GM18870 (cell line): ENCODE data around the gene INPP5A.

Experiments used
- ATAC-seq: cut with Tn5 transposase; IDR thresholded peaks from one replicate; pipeline ENCODE4 v1.9.1; 2021; ENCODE audit warnings: moderate library complexity; ENCODE audit not compliant: unreplicated experiment

Gene INPP5A

DNA sequence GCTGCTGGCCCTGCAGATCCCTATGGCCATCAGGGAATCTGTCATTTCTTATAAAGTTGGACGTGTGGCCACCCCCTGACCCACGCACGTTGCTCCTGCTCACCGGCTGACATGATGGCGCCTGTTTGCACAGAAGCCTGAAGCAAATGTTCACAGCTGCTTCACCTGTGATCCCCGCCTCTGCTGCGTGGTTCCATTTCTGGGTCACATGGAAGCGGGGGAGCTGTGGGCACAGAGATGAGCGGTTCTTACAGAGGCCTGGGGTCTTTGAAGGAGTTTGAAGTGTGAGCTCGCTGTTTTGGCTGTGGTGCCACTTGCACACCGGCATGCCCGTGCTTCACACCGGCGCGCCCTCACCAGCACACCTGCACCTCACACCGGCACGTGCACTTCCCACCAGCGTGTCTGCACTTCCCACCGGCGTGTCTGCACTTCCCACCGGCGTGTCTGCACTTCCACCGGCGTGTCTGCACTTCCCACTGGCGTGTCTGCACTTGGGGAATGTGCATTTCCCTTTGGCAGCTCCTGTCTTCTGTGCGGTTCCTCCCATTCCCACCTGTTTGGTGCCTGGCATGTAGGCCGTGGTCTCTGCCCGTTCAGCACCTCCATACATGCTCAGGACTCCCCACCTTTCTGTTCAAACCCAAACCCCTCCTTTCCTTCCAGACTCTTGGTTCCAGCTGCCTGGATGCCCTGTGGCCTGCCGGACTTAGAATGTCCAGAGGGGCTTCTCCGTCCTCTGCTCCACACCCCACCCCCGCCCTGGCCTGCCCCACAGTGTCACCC, 86.7 kb downstream of the INPP5A start:
- ATAC-seq = no peak

DNA sequence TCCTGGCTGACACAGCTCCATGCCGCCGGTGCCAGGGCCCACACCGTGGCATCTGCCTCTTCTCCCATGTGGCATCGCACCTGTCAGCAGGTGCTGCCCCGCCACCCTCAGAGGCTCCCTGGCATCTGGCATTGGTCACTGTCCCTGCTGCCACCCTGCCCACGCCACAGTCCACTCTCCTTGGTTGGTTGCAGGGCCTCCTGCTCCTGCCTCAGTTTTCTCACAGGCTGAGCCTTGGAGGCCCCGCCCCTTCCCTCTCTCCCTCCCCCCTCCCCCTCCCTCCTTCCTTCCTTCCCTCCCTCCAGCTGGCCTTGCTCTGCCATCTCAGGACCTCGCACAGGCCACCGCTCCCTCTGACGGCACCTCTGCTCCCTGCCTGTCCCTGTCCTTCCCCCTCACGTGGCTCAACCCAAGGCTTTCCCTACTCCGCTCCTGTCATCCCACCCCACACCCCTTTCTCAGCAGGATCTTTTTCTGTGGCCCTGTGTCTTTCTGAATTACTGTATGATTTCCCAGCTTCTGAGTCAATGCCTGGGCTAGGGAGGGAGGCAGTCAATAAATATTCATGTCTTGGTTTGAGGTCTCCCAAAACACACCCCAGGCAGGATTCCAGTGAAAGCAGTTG, 87.4 kb downstream of the INPP5A start:
- no peak for ATAC-seq

DNA sequence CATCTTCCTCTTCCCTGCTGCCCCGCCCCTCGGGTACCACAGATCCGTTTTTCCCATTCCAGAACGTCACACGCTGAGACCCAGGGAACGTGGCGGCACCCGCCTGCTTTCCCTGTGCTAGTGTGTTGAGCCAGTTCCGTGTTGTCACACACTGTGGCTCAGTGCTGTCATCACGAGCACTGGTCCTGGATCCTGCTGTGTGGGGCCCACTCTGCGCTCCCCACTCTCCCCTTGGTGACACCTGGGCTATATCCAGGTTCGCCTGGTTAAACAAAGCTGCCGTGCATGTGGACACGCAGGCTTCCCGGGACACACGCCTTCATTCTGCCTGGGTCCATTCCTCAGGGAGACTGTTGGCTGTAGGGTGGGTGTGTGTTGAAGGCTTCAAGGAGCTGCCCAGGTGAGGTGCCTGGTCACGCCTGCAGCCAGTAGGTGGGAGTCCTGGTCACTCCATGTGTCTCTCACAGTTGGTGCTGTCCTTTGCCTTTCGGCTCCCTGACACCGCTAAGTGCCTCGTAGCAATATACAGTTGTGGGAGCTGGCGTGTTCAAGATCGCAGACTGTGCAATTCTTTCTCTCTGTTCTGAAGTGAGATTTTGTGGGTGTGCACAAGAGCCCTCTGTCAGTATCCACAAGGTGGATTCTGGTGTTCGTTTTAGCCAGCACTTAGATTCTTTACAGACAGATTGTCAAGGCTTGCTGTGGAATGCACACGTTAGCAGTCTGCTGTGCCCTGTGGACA, 88.6 kb downstream of the INPP5A start:
- ATAC-seq = no peak

DNA sequence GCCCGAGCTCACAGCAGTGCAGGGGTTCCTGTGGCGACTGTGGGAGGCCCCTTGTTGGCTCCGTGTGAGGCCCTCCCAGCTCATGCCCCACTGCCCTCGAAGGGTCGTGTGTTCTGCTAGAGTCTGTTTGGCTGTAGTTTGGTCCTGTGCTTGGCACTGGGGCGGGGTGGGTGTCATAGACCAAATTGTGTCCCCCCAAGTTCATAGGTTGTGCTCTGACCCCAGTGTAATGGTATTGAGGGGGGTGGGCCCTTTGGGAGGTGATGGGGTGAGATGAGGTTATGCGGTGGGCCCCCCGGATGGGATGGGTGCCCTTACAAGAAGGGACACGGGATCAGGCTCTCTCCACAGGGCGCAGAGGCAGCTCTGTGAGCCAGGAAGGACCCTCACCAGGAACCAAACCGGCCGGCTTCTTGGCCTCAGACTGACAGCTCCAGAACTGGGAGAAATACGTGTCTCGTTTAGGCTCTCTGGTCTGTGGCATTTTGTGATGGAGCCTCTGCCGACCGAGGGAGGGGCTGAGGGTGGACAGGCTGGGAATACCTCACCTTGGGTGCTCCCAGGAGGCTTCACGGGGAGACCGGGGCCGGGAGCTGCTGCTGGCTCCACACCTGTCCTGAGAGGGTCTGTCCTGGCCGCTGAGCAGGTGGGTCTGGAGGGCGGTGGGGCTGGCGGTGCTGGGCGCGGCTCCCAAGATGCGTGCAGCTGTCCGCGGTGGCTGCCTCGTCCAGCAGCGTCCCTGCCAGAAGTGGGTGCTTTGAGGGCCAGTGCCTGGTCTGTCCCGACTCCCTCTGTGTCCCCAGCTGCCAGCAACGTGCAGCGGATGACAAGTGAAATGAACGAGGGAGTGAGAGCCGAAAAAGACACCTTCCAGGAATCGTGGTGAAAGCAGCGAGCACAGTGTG, 89.4 kb downstream of the INPP5A start:
- ATAC-seq = no peak

DNA sequence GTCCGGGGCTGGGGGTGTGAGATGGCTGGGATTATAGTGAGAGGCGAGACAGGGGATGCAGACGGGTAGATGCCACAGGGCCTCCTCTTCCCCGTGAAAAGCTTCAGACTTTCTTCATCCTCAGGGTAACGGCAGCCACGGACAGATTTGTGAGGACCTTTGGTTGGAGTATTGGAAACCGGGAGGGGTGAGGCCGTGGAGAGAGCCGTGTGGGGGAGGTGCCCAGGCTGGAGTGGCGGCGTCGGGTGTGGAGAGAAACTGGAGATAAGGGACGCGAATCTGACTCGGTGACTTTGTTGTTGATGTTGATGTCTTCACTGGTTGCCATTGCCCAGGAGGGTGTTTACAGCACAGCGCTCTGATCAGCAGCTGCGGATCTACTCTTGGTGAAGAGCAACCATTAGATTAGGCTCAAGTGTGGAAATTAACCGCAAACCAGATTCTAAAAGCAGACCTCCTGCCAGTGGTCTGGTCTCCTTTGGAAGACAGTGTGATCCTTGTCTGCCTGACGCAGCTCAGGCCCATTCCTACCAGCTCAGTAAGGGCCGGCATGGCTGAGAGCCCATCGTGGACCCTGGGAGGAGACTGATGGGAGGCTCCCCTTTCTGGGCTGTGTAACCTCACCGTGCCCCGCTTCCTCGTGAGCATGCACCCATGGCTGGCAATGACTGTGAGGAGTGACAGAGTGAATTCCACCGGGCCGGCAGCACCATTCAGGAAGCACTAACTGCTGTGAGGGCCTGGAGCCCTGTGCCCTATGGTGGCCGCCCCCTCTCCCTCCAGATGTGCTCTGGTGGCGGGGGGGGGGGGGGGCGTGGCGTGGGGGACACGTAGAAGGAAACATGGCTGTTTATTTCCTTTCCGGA, 90.3 kb downstream of the INPP5A start:
- no peak for ATAC-seq

DNA sequence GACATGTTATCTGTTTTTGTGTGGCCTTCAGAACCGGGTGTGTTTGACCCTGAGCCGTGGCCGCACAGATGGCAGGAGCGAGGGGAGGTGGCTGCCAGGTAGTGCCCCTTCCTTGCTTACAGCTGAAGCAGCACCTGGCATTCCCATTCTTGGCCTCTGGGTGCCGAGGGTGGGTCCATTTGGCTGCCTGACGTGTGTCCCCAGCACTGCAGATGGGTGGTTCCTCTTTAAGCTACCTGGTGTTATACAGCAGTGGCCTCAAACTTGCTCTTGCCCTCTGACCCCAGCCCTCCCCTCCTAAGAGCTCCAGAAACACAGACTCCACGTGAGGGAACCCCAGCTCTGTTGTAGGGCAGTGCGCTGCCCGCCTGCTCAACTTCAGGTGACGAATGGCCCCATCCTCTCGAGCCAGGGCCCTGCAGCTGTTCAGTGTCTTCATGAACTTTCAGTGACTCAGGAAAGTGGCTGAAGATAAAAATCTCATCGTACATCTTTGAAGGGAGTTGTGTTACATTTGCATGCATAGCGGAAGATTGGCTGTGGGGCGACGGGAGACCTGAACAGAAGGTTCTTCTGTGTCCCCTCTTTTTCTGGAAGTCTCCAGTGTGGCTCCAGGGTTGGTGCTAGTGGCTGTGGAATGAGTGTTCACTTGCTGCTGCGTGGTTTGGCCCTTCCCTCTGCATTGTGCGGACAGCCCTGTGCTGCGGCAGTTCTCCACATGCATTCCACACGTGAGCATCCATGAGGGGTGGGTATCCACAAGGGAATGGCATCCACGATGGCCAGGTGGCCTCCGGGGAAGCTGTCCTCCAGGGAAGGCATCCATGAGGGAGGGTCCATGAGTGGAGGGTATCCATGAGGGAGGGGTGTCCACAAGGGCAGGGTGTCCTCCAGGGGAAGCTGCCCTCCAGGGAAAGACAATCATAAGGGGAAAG, 91.6 kb downstream of the INPP5A start:
- ATAC-seq = no peak

DNA sequence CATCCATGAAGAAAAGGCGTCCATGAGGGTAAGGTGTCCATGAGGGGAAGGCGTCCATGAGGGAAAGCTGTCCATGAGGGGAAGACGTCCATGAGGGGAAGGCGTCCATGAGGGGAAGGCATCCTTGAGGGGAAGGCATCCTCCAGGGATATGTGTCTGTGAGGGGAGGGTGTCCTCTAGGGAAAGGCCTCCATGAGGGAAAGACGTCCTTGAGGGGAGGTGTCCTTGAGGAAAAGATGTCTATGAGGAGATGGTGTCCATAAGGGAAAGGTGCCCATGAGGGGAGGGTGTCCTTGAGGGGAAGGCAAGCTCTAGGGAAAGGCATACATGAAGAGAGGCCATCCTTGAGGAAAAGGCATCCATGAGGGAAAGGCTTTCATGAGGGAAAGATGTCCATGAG, 92.6 kb downstream of the INPP5A start:
- no peak for ATAC-seq

DNA sequence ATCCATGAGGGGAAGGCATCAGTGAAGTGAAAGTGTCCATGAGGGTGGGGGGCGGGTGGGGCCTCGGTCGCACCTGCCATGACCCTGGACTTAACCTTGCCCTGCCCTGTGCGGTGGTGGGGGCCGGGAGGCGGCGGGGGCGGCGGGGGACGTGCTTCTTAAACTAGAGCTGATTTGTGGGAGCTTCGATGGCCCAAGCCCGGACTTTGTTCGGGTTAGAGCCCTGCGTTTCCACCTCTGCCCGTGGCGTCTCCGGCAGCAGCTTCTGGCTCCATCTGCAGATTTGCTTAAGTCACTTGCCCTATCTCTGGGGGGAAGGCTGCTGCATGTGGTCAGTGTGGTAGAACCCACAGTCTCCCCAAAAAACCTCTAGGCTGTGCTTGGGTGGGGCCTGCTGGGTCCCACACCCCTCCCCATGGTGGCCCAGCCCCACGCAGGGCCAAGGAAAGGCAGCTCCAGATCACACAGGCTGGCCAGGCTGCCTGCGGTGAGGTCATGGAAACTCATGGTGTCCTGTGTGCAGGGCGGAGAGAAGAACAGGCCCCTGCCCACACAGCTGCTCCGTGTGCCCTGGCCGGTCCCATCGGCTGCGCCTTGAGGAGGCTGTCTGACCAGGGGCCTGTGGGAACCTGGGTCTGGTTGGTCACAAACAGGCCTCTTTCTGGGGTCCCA, 93.2 kb downstream of the INPP5A start:
- ATAC-seq = no peak

DNA sequence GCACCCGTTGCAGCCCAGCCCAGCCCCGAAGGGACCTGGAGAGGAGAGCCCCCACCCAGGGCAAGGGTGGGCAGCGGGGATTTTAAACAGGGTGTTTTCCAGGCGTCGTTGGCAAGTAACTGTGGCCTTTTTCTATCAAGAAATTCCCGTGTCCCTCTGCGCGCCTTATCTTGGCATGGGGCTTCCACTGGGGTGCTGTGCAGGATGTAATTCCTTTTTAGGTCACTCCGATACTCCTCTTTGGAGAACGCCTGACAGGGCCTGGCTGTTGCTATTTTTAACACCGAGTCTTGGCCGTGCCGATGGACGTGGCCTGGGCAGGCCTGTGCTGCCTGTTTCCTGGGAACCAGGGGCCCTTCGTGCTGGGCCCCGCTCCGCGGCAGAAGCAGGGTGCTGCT, 93.8 kb downstream of the INPP5A start:
- ATAC-seq = no peak

DNA sequence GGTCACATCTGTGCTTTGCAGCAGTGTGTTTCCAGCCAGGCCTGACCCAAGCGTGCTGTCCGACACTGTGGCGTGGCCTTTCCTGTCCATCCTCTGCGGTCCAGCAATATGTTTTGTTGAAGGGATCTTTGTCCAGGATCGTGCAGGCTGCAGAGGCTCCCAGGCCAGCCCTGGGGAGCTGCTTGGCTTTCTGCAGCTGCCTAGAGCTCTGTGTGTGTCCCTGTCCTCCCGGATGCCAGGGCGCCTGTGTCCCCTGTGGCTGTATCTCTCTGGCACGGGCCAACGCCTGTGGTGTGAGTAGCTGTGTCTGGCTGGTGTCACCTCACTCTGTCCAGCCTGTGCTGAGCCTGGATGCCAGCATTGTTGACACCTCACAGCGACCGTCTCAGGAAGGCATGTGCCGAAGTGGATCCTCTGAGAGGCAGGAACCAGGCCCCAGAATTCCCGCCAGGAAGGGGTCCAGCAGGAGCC, 94.5 kb downstream of the INPP5A start:
- no peak for ATAC-seq

DNA sequence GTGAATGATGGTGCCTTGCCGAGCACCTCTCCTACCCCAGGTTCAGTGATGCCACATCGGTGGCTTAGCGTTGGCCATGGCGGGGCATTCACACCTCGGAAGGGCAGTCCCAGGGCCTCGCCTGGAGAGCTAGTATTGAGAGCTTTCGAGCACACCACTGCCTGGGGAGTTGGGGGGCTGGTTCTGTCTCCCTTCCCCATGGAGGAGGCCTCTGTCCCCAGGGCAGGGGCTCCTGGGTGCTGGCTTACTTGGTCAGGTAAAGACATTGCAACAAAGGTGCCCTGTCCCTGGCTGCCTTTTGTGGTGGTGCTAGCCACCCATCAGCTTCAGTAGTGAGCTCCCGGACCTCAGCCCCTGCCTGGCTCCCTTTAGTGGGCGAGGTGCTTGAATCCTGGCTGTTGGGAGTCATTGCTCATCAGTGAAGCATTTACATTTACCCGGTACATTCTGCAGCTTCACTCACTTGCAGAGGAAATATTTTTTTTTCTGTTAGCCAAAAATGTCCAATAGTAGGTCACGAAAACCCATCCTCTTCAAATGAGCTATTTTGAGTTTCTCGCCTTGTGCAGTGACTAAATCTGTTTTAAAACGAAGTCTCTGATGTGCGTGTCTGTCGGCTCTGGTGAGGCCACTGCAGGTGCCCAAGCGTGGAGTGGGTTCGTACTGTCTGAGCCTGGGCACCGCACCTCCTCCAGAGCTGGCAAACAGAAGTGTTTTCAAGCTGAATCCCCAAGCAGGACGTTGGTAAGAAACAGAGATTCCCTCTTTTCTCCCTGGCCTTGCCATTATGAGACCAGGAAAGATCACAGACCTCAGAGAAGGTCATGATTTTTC, 95.5 kb downstream of the INPP5A start:
- no peak for ATAC-seq

DNA sequence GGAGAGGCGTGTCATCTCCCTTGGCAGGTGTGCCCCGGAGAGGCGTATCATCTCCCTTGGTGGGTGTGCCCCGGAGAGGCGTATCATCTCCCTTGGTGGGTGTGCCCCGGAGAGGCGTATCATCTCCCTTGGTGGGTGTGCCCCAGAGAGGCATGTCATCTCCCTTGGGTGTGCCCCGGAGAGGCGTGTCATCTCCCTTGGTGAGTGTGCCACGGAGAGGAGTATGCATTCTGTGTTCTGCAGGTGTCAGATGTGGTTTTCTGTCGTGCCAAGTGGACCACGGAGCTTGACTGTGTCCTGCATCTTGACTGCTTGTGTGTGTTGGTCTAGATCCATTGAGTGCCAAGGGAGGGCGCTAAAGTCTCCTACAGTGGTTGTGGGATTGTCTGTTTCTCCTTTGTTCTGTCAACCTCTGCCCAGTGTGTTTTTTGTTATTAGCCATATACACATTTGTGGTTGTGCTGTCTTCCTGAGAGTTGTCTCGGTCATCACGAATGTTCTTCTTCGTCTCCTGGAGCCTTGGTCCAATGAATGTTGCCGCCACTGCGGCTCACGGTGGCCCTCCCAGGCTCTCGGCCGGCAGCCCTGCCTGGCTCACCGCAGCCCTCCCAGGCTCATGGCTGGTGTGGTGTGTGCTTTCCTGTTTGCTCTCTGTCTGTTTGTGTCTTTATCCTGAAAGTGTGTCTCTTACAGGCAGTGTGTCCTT, 96.8 kb downstream of the INPP5A start:
- no peak for ATAC-seq

DNA sequence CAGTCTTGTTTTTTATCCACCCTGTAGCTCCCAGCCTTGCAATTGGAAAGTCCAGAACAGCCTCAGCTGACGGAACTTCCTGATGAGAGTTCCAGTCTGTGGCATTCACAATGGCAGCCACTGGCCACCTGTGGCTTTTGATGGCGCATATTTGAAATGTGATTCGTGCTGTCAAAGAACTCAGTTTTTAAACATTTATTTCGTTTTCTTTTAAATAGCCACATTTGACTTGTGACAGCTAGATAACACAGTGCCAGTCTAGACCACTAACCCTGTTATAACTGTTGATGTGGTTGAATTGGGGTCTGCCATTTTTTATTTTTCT, 97.3 kb downstream of the INPP5A start:
- ATAC-seq = no peak

DNA sequence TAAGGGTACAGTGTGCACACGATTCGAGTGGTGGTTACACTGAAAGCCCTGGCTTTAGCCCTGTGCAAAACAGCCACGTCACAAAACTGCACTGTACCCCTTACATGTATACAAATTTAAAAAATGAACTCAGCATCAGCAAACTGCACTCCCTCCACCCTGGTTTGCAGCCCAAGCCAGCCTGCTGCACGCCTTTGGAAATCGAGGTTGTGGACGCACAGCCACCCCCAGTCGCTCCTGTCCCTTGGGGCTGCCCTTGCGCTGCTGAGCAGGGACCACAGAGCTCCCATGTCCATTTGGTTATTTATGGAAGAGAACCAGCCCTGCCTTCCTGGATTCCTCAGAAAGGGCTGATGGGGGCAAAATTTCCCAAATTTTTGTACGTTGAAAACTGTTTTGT, 98.8 kb downstream of the INPP5A start:
- no peak for ATAC-seq

DNA sequence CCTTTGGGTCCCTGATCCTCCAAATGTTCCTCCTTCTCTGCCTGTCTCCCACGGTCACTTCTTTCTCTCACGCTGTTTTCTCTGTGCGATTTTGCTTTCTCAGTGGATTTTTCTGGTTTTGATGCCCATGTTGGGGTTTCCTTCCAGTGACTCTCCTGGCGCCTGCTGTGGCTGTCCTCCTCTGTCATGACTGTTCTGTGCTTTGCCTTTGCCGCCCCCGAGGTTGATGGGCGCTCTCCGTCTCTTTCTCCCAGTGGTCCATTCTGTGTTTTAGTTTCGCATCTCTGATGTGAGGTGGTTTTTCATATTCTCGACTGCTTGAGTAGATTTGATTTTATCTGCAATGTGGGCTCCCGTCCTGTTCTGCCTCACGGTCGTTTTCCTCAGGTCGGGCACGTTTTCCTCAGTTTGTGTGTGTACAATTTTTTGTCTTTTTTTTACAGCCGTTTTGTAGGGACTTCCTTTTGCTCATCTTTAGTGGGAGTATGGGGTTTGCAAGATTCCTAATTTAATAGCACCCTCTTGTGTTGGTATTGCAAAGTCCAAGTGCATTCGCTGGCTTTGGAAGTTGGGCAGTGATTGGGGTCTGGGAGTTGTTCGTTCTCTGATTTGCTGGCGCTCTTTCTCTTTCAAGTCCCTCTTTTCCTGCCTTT, 100.0 kb downstream of the INPP5A start:
- no peak for ATAC-seq

DNA sequence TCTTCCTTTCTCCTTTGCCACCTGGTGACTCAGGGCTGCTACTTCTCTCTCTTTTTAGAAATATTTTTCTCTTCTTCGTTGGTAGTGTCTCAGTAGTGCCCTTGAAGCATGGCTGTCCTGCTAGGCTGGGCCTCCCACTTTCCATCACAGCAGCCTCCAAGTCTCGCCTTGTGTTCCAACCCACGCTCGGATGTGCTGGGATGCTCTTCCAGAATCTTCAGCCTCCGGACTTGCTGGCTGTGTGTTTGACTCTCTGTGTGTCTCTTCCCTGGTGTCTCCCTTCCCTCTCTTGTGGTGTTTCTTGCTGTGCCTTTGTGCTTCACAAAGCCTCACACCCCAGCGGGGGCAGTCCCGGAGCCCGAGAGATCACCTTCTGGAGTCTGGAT, 100.5 kb downstream of the INPP5A start:
- no peak for ATAC-seq

DNA sequence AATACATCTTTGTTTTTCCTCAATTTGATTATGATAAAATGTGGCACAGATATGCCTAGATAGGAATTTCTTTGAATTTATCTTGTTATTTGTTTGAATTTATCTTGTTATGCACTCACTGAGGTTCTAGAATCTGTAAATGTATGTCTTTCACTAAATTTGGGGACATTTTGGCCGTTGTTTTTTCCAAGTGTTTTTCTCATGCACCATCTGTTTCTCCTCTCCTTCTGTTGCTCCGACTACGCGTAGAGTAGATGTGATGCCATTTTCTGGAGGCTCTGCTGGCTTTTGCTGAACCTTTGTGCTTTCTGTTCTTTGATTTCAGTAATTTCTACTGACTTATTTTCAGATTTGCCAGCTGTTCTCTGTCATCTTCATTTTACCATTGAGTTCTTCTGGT, 101.9 kb downstream of the INPP5A start:
- ATAC-seq = no peak
